ENCODE measurements around the gene SPTBN5.

Gene SPTBN5

DNA sequence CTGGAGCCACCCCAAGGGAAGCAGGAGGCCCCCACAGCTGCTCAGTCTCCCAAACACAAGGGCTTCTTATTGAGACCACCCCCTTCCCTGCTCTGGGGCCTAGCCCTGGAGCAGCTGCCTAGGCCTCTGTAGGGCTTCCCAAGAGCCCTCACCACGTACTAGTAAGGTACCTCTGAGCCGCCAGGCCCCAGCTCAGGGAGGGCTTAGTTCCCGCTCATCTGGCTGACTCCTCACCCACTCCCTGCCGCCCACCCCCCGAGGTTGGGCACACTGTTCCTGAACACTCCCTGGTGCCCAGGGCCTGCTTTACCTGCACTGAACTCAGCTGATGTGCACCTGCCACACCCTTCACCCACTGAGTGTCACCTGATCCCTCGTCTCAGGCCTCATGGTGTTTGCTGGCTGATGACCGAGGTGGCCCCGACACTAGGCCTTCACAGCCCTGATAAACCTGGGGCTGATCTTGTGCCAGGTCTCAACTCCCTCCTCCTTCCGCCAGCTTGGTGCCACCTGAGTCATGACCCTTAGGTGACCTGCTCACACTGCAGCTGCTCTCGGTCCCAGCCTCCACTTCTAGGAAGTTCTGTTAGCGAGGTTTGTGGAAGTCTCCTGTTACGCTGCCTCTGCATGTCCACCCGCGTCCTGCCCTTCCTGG is 18.0 kb upstream of the SPTBN5 start:
- TF ChIP-seq POLR2A (IDR thresholded peaks at IDR 0.05; ENCODE audit: low read depth, low read length) (no peak), TAF1 (IDR thresholded peaks at IDR 0.05; ENCODE audit: borderline replicate concordance, low read depth, low read length) (no peak), POLR2AphosphoS5 (IDR thresholded peaks at IDR 0.05; ENCODE audit: low read depth, low read length) (no peak)
- FAIRE-seq, result no peak
- DNase-seq (ENCODE audit: insufficient read length), result no peak

DNA sequence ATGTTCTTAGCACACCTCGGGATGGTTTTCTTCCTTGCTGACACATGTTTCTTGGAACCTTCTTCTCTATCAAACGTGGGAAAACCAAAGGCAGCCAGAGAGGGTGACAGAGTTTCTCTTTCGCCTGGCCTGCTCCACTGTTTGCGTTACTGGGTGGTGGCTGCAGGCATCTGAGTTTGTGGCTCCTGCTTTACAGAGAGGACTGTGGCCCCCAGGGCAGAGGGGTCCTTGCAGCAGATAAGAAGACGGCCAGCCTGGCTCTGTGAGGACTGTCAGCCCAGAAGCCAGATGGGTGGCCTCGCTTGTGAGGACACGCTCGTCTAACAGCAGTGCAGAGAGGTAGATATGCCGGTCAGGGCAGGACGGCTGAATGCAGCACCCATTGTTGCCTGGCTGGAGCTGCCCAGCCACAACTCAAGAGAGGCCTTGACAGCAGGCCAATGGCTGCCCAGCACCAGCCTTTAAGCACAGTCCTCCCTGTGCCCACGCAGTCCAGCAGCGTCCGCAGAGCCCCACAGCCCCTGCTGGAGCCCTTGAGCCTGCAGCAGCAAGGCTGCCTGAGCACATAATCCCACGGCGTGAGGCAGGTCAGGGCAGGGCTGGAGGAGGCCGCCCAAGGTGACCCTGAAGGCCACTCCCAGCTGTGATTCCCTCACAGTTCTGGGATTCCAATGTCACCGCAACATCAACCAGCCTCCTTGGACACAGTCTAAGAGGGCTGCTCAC is 15.0 kb upstream of the SPTBN5 start:
- no peak for FAIRE-seq
- no peak for DNase-seq (ENCODE audit: insufficient read length)
- TF ChIP-seq TAF1 (IDR thresholded peaks at IDR 0.05; ENCODE audit: borderline replicate concordance, low read depth, low read length) (no peak), POLR2AphosphoS5 (IDR thresholded peaks at IDR 0.05; ENCODE audit: low read depth, low read length) (no peak), POLR2A (IDR thresholded peaks at IDR 0.05; ENCODE audit: low read depth, low read length) (no peak)

DNA sequence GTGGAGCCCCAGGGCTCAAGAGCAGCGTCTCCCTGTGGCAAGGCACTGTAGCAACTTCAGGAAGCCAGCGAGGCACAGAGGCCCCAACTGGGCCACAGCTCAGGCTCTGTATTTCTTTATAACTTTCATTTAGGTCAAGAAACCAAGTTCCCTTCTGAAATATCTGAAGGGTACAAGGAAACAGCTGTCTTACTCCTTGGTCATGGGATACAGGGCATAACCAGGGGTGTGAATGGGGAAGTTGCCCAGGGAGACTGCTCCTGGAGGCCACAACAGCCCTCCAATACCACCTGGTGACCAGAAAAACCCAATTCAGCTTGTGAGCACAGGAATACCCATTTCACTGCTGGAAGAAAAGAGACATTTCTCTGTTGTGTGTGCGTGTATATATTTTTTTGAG is 13.3 kb upstream of the SPTBN5 start:
- TF ChIP-seq POLR2AphosphoS5 (IDR thresholded peaks at IDR 0.05; ENCODE audit: low read depth, low read length) (no peak), TAF1 (IDR thresholded peaks at IDR 0.05; ENCODE audit: borderline replicate concordance, low read depth, low read length) (no peak), POLR2A (IDR thresholded peaks at IDR 0.05; ENCODE audit: low read depth, low read length) (no peak)
- FAIRE-seq (no peak), DNase-seq (ENCODE audit: insufficient read length) (no peak)

DNA sequence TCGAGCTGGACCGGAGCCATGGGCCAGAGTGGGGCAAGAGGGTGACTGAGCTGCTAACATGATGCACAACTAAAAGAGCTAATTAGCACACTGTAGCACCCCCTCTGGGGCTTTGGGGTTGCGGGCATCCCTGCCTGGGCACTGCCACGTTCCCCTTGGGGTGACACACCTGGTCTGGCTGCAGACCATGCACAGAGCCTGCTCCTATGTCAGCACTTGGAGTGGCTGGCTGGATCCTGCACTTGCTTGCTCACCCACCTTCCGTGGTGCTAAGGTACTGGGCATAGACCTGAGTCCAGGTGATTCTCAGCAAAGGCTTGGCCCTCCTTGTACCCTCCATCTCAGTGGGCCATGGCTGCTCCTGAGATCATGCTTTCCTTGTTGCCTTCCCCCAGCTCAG is 12.8 kb upstream of the SPTBN5 start:
- TF ChIP-seq POLR2AphosphoS5 (IDR thresholded peaks at IDR 0.05; ENCODE audit: low read depth, low read length) (no peak; the same call in 1 of the 2 replicates), TAF1 (IDR thresholded peaks at IDR 0.05; ENCODE audit: borderline replicate concordance, low read depth, low read length) (no peak), POLR2A (IDR thresholded peaks at IDR 0.05; ENCODE audit: low read depth, low read length) (no peak)
- no peak for FAIRE-seq
- DNase-seq (ENCODE audit: insufficient read length), result no peak

DNA sequence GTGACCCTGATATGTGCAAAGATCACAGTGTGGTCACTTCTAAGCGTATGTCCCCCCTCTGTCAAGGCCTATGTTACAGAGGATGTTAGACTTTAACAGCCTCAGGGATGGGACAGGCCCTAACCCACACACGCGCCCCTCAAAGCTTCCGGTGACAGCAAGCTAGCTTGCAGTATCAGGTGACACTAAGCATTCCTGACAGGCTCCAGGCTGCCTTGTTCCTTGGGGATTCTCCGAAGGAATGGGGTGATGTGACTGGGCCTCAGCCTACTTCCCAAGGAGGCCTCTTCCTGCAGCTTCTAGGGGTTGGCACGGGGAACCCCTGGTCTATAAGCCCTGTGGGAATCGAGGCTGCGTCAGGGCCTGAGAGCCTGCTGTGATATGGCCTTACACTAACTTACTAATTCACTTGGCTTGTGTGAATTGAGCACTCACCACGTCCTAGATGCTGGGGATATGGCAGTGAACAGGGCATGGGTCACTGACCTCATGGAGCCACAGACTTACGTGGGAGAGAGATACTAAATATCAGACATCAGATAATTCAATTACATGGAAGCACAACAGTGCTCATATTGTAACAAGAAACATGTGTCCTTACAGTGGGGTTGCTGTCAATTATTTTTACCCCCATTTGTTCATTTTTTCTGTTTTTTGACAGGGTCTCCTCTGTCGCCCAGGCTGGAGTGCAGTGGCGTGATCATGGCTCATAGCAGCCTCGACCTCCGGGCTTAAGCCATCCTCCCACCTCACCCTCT is 11.4 kb upstream of the SPTBN5 start:
- TF ChIP-seq POLR2A (IDR thresholded peaks at IDR 0.05; ENCODE audit: low read depth, low read length) (no peak), POLR2AphosphoS5 (IDR thresholded peaks at IDR 0.05; ENCODE audit: low read depth, low read length) (no peak), TAF1 (IDR thresholded peaks at IDR 0.05; ENCODE audit: borderline replicate concordance, low read depth, low read length) (no peak)
- FAIRE-seq (no peak), DNase-seq (ENCODE audit: insufficient read length) (no peak)

DNA sequence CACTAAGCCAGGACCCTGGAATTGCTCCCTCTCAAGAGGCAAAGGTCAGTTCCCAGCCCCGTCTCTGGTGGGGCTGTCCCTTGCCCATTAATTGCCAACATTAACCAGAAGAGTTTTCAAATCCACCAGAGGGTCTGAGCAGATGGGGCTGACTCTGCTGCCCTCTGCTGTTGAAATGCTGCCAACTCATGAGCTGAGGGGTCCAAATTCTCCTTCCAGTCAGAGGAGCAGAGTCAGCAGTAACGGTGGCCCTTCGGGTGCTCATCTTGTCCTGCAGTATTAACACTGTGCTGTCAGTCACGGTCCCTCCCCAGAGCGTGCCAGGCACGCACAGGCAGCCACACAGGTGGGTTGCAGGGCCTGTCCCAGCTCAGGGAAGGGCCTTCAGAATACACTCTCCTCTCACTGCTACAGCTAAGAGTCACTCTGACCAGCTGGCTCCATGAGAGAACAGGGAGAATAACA is 10.7 kb upstream of the SPTBN5 start:
- TF ChIP-seq POLR2A (IDR thresholded peaks at IDR 0.05; ENCODE audit: low read depth, low read length), result no peak; the same call in 1 of the 2 replicates
- TF ChIP-seq POLR2AphosphoS5 (IDR thresholded peaks at IDR 0.05; ENCODE audit: low read depth, low read length), result no peak
- TF ChIP-seq TAF1 (IDR thresholded peaks at IDR 0.05; ENCODE audit: borderline replicate concordance, low read depth, low read length), result no peak
- FAIRE-seq, result peak; percentile 76
- peak; percentile 73 for DNase-seq (ENCODE audit: insufficient read length)

DNA sequence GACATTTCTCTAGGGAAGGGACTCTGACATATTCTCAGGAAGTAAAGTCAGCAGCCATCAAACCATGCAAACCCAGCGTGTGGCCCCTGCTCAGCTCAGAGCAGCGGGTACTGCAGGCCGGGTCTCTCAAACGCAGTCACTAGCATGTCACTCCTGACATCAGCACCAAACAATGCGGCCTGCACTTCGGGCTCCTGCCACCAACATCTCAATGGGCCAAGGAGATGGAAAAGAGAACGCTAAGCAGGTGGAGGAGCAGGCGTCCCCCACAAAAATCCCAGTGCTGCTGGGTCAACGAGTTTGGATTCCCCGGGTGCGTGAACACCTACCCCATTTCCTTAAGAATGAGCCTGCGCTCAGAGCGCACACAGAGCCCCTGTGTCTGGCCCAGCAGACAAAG is 9.9 kb upstream of the SPTBN5 start:
- TF ChIP-seq TAF1 (IDR thresholded peaks at IDR 0.05; ENCODE audit: borderline replicate concordance, low read depth, low read length), result no peak
- DNase-seq (ENCODE audit: insufficient read length) (no peak), FAIRE-seq (no peak)

DNA sequence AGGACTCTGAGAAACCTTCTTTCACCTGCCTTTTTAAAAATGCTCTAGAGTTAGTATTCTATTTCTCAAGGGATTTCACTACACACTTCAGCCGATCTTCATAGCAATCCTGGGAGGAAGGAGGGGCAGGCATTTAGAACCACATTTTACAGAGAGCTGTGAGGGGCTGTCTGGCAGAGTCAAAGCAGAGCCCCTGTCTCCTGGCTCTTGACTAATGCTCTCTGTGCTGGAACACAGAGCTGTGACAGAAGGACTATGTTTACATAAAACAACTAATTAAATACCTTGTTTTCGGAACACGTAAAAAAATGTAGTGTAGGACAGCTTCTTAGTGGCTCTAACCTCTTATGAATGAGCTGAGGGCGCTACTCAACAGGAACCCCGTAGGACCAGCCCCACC is 7.6 kb upstream of the SPTBN5 start:
- TF ChIP-seq TAF1 (IDR thresholded peaks at IDR 0.05; ENCODE audit: borderline replicate concordance, low read depth, low read length) (no peak), POLR2A (IDR thresholded peaks at IDR 0.05; ENCODE audit: low read depth, low read length) (no peak), POLR2AphosphoS5 (IDR thresholded peaks at IDR 0.05; ENCODE audit: low read depth, low read length) (no peak)
- no peak for DNase-seq (ENCODE audit: insufficient read length)
- FAIRE-seq, result no peak

DNA sequence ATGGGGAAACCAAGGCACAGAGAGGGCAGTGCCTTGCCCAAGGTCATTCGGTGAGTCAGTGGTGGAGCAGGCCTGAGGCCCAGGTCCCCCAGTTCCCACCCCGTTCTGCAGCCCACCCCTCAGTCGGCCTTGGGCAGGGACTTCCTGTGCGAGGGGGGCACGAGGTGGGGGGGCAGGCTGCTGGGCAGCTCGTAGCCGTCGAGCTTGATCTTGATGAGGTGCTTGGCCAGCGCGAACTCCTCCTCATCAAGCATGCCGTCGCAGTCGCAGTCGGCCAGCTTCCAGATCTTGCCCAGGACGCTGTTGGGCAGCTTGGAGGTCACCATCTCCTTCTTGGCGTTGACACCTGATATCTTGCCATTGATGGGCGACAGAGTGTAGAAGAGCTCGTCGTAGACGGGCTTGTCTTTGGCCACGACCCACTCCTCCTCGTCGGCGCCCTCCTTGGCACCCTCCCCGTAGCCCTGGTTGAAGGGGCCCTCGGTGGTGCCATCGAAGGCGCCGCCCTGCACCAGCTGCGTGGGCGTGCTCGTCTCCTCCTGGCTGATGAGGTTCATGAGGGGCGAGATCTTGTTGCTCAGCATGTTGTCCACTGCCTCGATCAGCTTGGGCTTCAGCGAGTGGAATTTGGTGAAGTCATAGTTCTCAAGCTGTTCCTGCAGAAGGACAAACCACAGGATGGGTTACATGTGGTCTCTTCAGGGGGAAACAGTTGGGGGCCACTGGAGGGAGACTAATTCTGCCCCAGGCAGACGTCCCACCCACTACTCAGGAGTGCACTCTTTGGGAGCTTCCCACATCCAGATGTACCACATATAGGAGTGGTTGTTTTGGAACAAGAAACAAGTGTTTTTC is 6.9 kb upstream of the SPTBN5 start:
- no peak for FAIRE-seq
- no peak for DNase-seq (ENCODE audit: insufficient read length)

DNA sequence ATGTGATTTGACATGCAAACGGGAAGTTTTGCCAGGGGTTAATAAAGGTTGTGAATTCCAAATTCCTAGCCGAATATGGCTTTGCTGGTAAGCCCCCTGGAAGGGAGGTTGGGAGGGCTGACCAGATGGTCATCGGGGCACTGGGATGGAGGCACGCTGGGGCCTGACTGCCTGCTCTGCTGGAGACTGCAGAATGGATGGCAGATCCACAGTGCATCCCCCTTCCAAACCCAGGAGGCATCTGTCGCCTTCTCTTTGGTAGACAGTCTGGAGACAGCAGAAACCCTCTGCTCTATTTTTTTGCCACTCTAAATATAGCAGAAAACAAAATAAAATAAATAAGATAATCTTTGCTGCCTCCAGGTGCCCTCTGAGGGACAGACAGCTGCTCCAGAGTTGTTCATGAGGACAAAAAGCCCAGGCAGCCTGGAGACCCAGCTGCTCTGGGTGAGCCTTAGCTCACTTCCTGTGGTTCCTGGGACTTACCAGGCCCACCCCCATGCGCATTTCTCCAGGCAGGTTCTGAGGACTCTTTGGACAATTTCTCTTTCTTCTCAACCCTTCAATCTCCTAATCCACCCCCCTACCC is 6.1 kb upstream of the SPTBN5 start:
- no peak for TF ChIP-seq TAF1 (IDR thresholded peaks at IDR 0.05; ENCODE audit: borderline replicate concordance, low read depth, low read length)
- TF ChIP-seq POLR2AphosphoS5 (IDR thresholded peaks at IDR 0.05; ENCODE audit: low read depth, low read length), result no peak
- TF ChIP-seq POLR2A (IDR thresholded peaks at IDR 0.05; ENCODE audit: low read depth, low read length), result no peak
- no peak for DNase-seq (ENCODE audit: insufficient read length)
- no peak for FAIRE-seq

More for the DNA sequence above, 6.9 kb upstream of the SPTBN5 start:
- TF ChIP-seq TAF1 (IDR thresholded peaks at IDR 0.05; ENCODE audit: borderline replicate concordance, low read depth, low read length) (no peak), POLR2A (IDR thresholded peaks at IDR 0.05; ENCODE audit: low read depth, low read length) (no peak), POLR2AphosphoS5 (IDR thresholded peaks at IDR 0.05; ENCODE audit: low read depth, low read length) (no peak)
